Psoas muscle (tissue), 8 donors: ENCODE measurements around the gene WNT10A. TPM values are rescaled to one million over a fixed set of nuclear protein-coding genes. Genes with fewer than 3 reads are reported as not detected.

Source experiments
- ATAC-seq, 4 donors: fragments of 200-7000 bp; cut with Tn5 transposase; one replicate each; pipeline ENCODE4 v1.9.1; 2020; ENCODE audit warnings: moderate library complexity in 3 of 4, mild to moderate bottlenecking in 2 of 4
- DNase-seq, 2 donors: peaks; one replicate each; pipeline ENCODE4 v3.0.0-alpha.2; 2020
- H3K27ac ChIP-seq: fragments of 200-600 bp; one replicate; pipeline ENCODE4 v1.8.0; 2022
- H3K27me3 ChIP-seq, 3 donors: fragments of 200-600 bp in 1 of 3; one replicate each; pipeline versions ENCODE4 v1.6.1 to v1.8.0; 2013 to 2022; ENCODE audit warnings: low read length in 2 of 3, mild to moderate bottlenecking in 2 of 3, moderate library complexity in 1 of 3; ENCODE audit not compliant: insufficient read depth in 3 of 3
- H3K36me3 ChIP-seq, 2 donors: fragments of 200-600 bp in 1 of 2; one replicate each; pipeline versions ENCODE4 v1.6.1 to v1.8.0; 2013 to 2022; ENCODE audit warnings: low read depth in 1 of 2, mild to moderate bottlenecking in 1 of 2, moderate library complexity in 1 of 2; ENCODE audit not compliant: insufficient read depth in 1 of 2
- H3K4me1 ChIP-seq: fragments of 200-600 bp; one replicate; pipeline ENCODE4 v1.8.0; 2022
- H3K4me3 ChIP-seq: fragments of 200-600 bp; one replicate; pipeline ENCODE4 v1.8.0; 2022; ENCODE audit warnings: mild to moderate bottlenecking
- H3K9me3 ChIP-seq: fragments of 200-600 bp; one replicate; pipeline ENCODE4 v1.8.0; 2022
- CTCF ChIP-seq: fragments of 200-600 bp; IDR thresholded peaks from one replicate; pipeline ENCODE4 v1.8.0; 2022; ENCODE audit warnings: antibody characterized with exemption
- WGBS, 3 donors: extraction: QIAGEN DNeasy Blood & Tissue Kit; methylation state at CpG; one replicate each; pipeline versions ENCODE4 v1.1.6 to v1.1.7; 2013; 5-methylcytosine and 5-hydroxymethylcytosine counted together
- intact Hi-C, 2 donors: fragments of 100-400 bp; cut with DNase I; formaldehyde crosslinking; loops; one replicate each; pipeline versions ENCODE4 v1.11.0 to v1.14.2; 2022
- polyA plus RNA-seq, 3 donors: library from polyadenylated mRNA; stranded (reverse); fragments of 200-250 nt; gene quantifications; one replicate each; pipeline ENCODE4 v1.2.3, GENCODE V29; 2013
- total RNA-seq, 4 donors: library from RNA; stranded (reverse); fragmentation: NEBNext Ultra II Directional in 2 of 4; extraction: Animal tissue kit (Norgen Biotek cat#: 25700) in 2 of 4; gene quantifications; one replicate each; pipeline versions ENCODE4 v1.2.1 to v1.2.4, GENCODE V29; 2021 to 2023
- donor health status: healthy with polysubstance abuse.
- donor health status: DM: no; HTN: no; CAD: no; lungs with moderate emphysema.
- donor health status: Bipolar disorder and iron deficiency.
- donor health status: healthy.
- donor health status: DM: yes; HTN: yes; CAD: no.
- donor health status: DM: no; HTN: no; CAD: no.
- donor health status: DM: no; HTN: no; CAD: no.
- donor health status: DM: yes; HTN: yes; CAD: no.

The WNT10A gene
- total and polyA plus RNA-seq, 7 donors: 0.01 to 0.03 TPM; not detected in 5

DNA sequence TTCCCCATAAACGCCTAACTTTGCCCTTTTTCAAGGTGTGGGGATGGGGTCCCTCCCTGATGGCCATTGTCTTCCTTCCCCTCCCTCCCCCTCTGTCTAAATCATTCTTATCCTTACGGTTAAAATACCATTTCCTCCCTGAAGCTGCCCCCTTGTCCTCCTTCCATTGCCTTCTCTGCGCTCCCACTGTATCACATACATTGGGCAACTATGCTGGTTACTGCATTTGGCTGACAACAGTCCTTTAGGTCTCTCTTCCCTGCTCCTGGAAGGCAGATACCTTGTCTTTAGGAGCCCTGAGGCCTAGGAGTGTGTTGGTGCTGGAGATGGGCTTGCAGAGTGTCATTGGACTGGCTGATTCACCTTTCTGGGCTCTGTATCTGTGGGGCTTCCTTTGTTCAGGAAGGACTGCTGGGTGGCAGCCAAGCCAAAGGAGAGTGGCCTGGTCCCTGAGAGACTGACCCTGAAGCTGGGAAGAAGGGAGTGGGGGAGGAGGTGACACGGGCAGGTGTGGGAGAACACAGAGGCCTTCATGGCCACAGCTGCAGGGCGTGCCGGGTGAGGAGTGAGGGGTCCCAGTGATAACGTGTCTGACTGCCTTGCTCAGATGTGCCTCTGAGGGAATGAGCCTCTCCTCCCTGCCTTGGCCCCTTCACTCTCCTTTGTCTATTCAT is 18.9 kb upstream of the WNT10A start:
- no peaks in the 10 kb centered on the region for H3K36me3 ChIP-seq
- 62 to 81% (median 72%) methylated on average over 7 of the region's 7 CpGs for WGBS, 3 donors

GRCh38 chr2:218863021-218863520 is 17.6 kb upstream of the WNT10A start:
- peaks cover 8% of the 10 kb centered on the region for H3K4me1 ChIP-seq
- 61 to 78% (median 63%) methylated on average over 3 of the region's 3 CpGs for WGBS, 3 donors
- no peaks in the 10 kb centered on the region for H3K9me3 ChIP-seq
- intact Hi-C loops: no loop called here
- DNase-seq: peak in 1 of 2 donors; percentile 15
- no peak overlapping the region for H3K4me3 ChIP-seq
- H3K27me3 ChIP-seq: peaks cover 0 to 46% (median 14%) of the 10 kb centered on the region in 3 donors
- no peak overlapping the region for H3K27ac ChIP-seq
- no peak for ATAC-seq
- H3K36me3 ChIP-seq: no peaks in the 10 kb centered on the region
- TF ChIP-seq CTCF: no peak

More for the DNA sequence above, 18.9 kb upstream of the WNT10A start:
- intact Hi-C loops: no loop called here
- Histone ChIP-seq H3K4me3 (no peak overlapping the region), H3K4me1 (peaks cover 8% of the 10 kb centered on the region), H3K9me3 (no peaks in the 10 kb centered on the region), H3K27me3 (peaks cover 0 to 53% (median 15%) of the 10 kb centered on the region in 3 donors), H3K27ac (no peak overlapping the region)
- ATAC-seq (no peak), DNase-seq (peak in 1 of 2 donors; percentile 31)
- no peak for TF ChIP-seq CTCF

DNA sequence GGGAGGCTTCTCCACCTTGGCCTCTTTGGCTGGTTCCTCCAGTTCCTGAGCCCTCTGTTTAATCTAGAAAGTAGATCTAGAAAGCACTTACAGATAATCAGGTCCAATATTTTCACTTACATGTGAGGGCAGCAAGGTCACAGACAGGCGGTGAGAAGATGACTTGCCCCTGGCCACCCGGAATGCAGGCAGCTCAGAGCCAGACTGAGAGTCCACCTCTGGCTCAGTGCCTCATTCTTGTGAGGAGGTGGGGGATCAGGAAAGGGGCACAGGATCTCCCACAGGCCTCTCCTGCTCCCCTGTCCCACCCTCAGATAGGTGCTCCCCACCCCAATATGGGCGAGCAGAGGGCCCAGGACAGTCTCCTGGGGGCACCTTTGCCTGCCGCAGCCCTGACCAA is 15.3 kb upstream of the WNT10A start:
- Histone ChIP-seq H3K4me1 (peaks cover 6% of the 10 kb centered on the region), H3K9me3 (no peaks in the 10 kb centered on the region), H3K36me3 (no peaks in the 10 kb centered on the region), H3K4me3 (no peak overlapping the region), H3K27ac (no peak overlapping the region), H3K27me3 (peaks cover 0 to 24% (median 10%) of the 10 kb centered on the region in 3 donors)
- DNase-seq (no peak), ATAC-seq (no peak)
- no peak for TF ChIP-seq CTCF
- intact Hi-C loops: no loop called here
- WGBS, 3 donors: 80 to 85% (median 81%) methylated on average over 4 of the region's 4 CpGs

DNA sequence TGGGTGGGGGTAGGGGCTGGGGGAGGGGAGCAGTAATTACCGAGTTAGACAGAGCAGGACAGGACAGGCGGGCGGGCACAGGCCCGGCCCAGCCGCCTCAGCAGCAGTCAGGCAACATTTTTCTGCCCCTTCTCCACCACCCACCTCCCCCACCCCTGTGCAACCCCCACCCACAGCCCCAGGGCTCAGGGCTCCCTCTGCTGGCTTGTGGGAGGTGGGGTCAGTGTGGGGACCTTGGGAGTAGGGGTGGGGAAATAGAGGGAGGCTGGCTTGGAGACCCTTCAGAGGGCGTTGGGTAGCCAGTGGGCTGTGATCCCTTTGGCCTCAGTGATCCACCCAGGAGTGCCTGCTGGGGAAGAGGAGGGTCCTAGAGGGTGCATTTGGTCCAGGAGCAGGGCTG is 14.7 kb upstream of the WNT10A start:
- intact Hi-C loops: no loop called here
- DNase-seq (peak in 1 of 2 donors; percentile 22), ATAC-seq (no peak)
- Histone ChIP-seq H3K27me3 (peaks cover 0 to 22% (median 8%) of the 10 kb centered on the region in 3 donors), H3K36me3 (no peaks in the 10 kb centered on the region), H3K9me3 (no peaks in the 10 kb centered on the region), H3K4me3 (no peak overlapping the region), H3K4me1 (no peaks in the 10 kb centered on the region), H3K27ac (no peak overlapping the region)
- WGBS, 3 donors: 61 to 79% (median 69%) methylated on average over 3 to 6 of the region's 6 CpGs
- no peak for TF ChIP-seq CTCF
